K562 (cell line): ENCODE results near the gene GNRHR. TPM values are rescaled to one million over a fixed set of nuclear protein-coding genes. Genes with fewer than 3 reads are reported as not detected.

Experiments used
- ATAC-seq: fragments of 200-7000 bp; cut with Tn5 transposase; 3 replicates; pipeline ENCODE4 v1.9.1; 2020; ENCODE audit warnings: moderate library complexity
- BruUV-seq: library from RNA; stranded (reverse); fragments of 400-500 nt; replicated peaks from 2 replicates; lab custom pipeline; 2021; lab: Mats Ljungman, UMichigan
- CTCF ChIA-PET: fragments of 300-600 bp; formaldehyde crosslinking; extraction: SDS; loops from one replicate; lab custom pipeline; 2021; ENCODE audit warnings: low intra/inter-chr PET ratio; lab: Yijun Ruan, JAX
- POLR2A ChIA-PET: fragments of 300-600, 350-650 bp; sonication (Branson Sonifier 250); formaldehyde crosslinking; extraction: SDS; loops from one replicate; lab custom pipeline; 2021; ENCODE audit warnings: antibody characterized with exemption, inconsistent platforms; lab: Yijun Ruan, JAX
- DNase-seq, 4 experiments: peaks; one replicate each; pipeline versions ENCODE4 v3.0.0 to v3.0.0-alpha.2; 2011 to 2018; ENCODE audit warnings: low spot score in 3 of 4, mixed read lengths in 3 of 4; ENCODE audit errors: extremely low read depth in 1 of 4
- FAIRE-seq: peaks from 2 replicates; lab custom pipeline; 2011; peaks lifted over from hg19 to GRCh38; lab: Jason Lieb, UNC
- H2AFZ ChIP-seq: 2 replicates; pipeline ENCODE4 v1.6.0; 2011; ENCODE audit warnings: low read depth, low read length, control low read depth, inconsistent platforms
- H3K27ac ChIP-seq: fragments of 200-600 bp; 3 replicates; pipeline ENCODE4 v1.8.0; 2011; ENCODE audit warnings: low read depth, mild to moderate bottlenecking, control low read depth, inconsistent platforms, low read length, moderate library complexity, mixed read lengths; ENCODE audit errors: extremely low read depth
- H3K27me3 ChIP-seq, 2 experiments: fragments of 300-600 bp in 1 of 2; 2 replicates in 1 of 2; 3 replicates in 1 of 2; pipeline versions ENCODE4 v1.6.0 to v1.8.0; 2011; ENCODE audit warnings: inconsistent platforms in 2 of 2, low read length in 2 of 2, mild to moderate bottlenecking in 1 of 2, mixed read lengths in 1 of 2, moderate library complexity in 1 of 2; ENCODE audit not compliant: control insufficient read depth in 2 of 2, insufficient read depth in 2 of 2
- H3K36me3 ChIP-seq: fragments of 300-600 bp; 3 replicates; pipeline ENCODE4 v1.8.0; 2011; ENCODE audit warnings: mild to moderate bottlenecking, low read length, inconsistent platforms; ENCODE audit not compliant: control insufficient read depth, insufficient read depth
- H3K4me1 ChIP-seq, 2 experiments: fragments of 200-600 bp in 1 of 2; replicated peaks in 1 of 2; 2 replicates in 1 of 2; 3 replicates in 1 of 2; pipeline versions ENCODE4 v1.5.1 to v1.8.0; 2011; ENCODE audit warnings: inconsistent platforms in 2 of 2, low read length in 2 of 2, mild to moderate bottlenecking in 1 of 2, mixed read lengths in 1 of 2, moderate library complexity in 1 of 2; ENCODE audit not compliant: control insufficient read depth in 2 of 2, insufficient read depth in 2 of 2
- H3K4me2 ChIP-seq: 2 replicates; pipeline ENCODE4 v1.6.1; 2011; ENCODE audit warnings: low read length, control low read depth, inconsistent platforms, mixed read lengths; ENCODE audit not compliant: insufficient read depth
- H3K4me3 ChIP-seq: fragments of 200-600 bp; sonication (generic), shearing (Covaris generic); 2 replicates; pipeline ENCODE4 v1.5.1; 2016; ENCODE audit warnings: control low read depth, inconsistent platforms
- H3K79me2 ChIP-seq: fragments of 200-600 bp; 3 replicates; pipeline ENCODE4 v1.8.0; 2011; ENCODE audit warnings: low read length, inconsistent platforms; ENCODE audit not compliant: control insufficient read depth, insufficient read depth
- H3K9ac ChIP-seq, 2 experiments: 2 replicates each; pipeline versions ENCODE4 v1.6.0 to v1.6.1; 2011; ENCODE audit warnings: low read depth in 2 of 2, low read length in 2 of 2, control low read depth in 1 of 2, inconsistent platforms in 1 of 2, mild to moderate bottlenecking in 1 of 2, mixed read lengths in 1 of 2; ENCODE audit not compliant: insufficient read depth in 1 of 2
- H3K9me1 ChIP-seq: one replicate; pipeline ENCODE4 v1.6.0; 2011; ENCODE audit warnings: inconsistent platforms, mild to moderate bottlenecking, low read length, moderate library complexity; ENCODE audit not compliant: control insufficient read depth, insufficient read depth
- H3K9me3 ChIP-seq: replicated peaks from 2 replicates; pipeline ENCODE4 v1.5.1; 2011; ENCODE audit warnings: low read depth, low read length, inconsistent platforms; ENCODE audit not compliant: control insufficient read depth, insufficient read depth
- H4K20me1 ChIP-seq: replicated peaks from 2 replicates; pipeline ENCODE4 v1.6.1; 2011; ENCODE audit warnings: low read length, inconsistent platforms, mixed read lengths; ENCODE audit not compliant: control insufficient read depth, insufficient read depth
- BCOR ChIP-seq: fragments of 450-650 bp; IDR thresholded peaks from 2 replicates; pipeline ENCODE4 v1.6.1; 2016
- CEBPB ChIP-seq: fragments of 450-650 bp; IDR thresholded peaks from 2 replicates; pipeline ENCODE4 v1.6.1; 2016; ENCODE audit warnings: missing genetic modification characterization, missing compliant biosample characterization
- CEBPG ChIP-seq, 3 experiments: fragments of 200-800 bp in 1 of 3; sonication (Bioruptor generic) in 1 of 3; sonication (generic) in 1 of 3; formaldehyde crosslinking in 1 of 3; IDR thresholded peaks in 2 of 3; conservative IDR thresholded peaks in 1 of 3; 2 replicates each; pipeline versions ENCODE4 v1.6.1 to v1.8.0; 2016 to 2022; ENCODE audit warnings: missing compliant biosample characterization in 2 of 3, missing genetic modification characterization in 2 of 3, mild to moderate bottlenecking in 1 of 3, missing genetic modification reagents in 1 of 3
- CSDE1 ChIP-seq, 2 experiments: fragments of 450-650 bp; IDR thresholded peaks; 2 replicates each; pipeline ENCODE4 v1.6.1; 2016; ENCODE audit warnings: mild to moderate bottlenecking in 1 of 2
- E2F8 ChIP-seq: fragments of 450-650 bp; IDR thresholded peaks from 2 replicates; pipeline ENCODE4 v1.7.1; 2018; ENCODE audit warnings: mild to moderate bottlenecking, low read depth; ENCODE audit not compliant: partially characterized antibody
- MBD2 ChIP-seq: sonication (generic); IDR thresholded peaks from 2 replicates; pipeline ENCODE4 v1.6.1; 2016; ENCODE audit warnings: low read depth, borderline replicate concordance
- PHTF2 ChIP-seq: fragments of 250-450 bp; sonication (Bioruptor Pico); IDR thresholded peaks from 2 replicates; pipeline ENCODE4 v1.5.0; 2021; ENCODE audit warnings: mild to moderate bottlenecking
- RFX1 ChIP-seq: fragments of 450-650 bp; IDR thresholded peaks from 2 replicates; pipeline ENCODE4 v1.6.1; 2016; ENCODE audit warnings: mild to moderate bottlenecking, moderate library complexity
- TAF9B ChIP-seq: fragments of 450-650 bp; IDR thresholded peaks from 2 replicates; pipeline ENCODE4 v1.6.1; 2018; ENCODE audit warnings: mild to moderate bottlenecking; ENCODE audit not compliant: partially characterized antibody
- WGBS: fragments of 100-300 bp; shearing (Covaris generic); methylation state at CpG from one replicate; pipeline ENCODE4 v1.1.6; 2016; ENCODE audit warnings: low coverage, mixed read lengths; ENCODE audit not compliant: insufficient coverage; ENCODE audit errors: missing lambda C conversion rate; 5-methylcytosine and 5-hydroxymethylcytosine counted together
- in situ Hi-C: fragments of 300-500 bp; cut with MboI; formaldehyde crosslinking; loops from 4 replicates; pipeline ENCODE4 v1.15.0; 2018; ENCODE audit warnings: inconsistent platforms, mixed read lengths
- intact Hi-C: fragments of 100-400 bp; cut with micrococcal nuclease; formaldehyde crosslinking; loops from 2 replicates; pipeline ENCODE4 v1.14.2; 2022
- polyA plus RNA-seq, 8 experiments: library from polyadenylated mRNA; depleted of rRNA in 4 of 8; stranded (reverse) in 5 of 8; unstranded in 3 of 8; fragments of >200 nt; fragmentation: Nextera tagmentation in 2 of 8; fragmentation: Illumina TruSeq in 1 of 8; extraction: Ambion mirVana in 2 of 8; extraction: Trizol in 1 of 8; gene quantifications; 2 replicates each; pipeline versions ENCODE4 v1.2.1 to v1.2.3, GENCODE V29; 2011 to 2014; ENCODE audit warnings: inconsistent platforms in 1 of 8, missing spikeins in 1 of 8
- total RNA-seq, 7 experiments: library from RNA; depleted of rRNA in 6 of 7; stranded (reverse); fragments of >200 nt in 6 of 7; fragmentation: Illumina TruSeq in 2 of 7; extraction: Trizol in 2 of 7; gene quantifications; 2 replicates each; pipeline versions ENCODE4 v1.2.1 to v1.2.3, GENCODE V29; 2011 to 2021; ENCODE audit warnings: low replicate concordance in 1 of 7
- TF ChIP-seq, protein P1 (sequence below): sonication (generic); formaldehyde crosslinking; IDR thresholded peaks from 2 replicates; pipeline ENCODE4 v1.8.0; 2023; ENCODE audit warnings: missing genetic modification reagents, mild to moderate bottlenecking, borderline replicate concordance

Gene GNRHR
- total and polyA plus RNA-seq, 9 of the 15 experiments (the other 6 are each of a cell fraction or from before 2014, with no cell fraction given) = 0.06 to 0.13 TPM; not detected in 7

DNA sequence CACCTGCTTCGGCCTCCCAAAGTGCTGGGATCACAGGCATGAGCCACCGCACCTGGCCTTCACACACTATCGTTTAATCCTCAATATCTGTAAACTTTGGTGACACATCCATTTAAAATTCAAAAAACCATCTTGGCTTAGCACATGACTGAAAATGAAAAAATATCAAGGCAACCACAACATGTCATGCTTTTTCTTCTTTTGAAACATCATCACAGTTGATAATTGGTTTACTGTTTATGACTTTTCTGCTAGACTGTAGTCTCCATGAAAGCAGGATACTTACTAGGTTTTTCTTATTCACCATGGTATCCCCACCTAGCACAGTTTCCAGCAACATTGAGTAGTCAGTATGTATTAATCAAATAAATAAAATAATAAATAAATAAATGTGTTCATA is 11.0 kb downstream of the GNRHR start (continued):
- TF ChIP-seq E2F8 (no peak), RFX1 (no peak)

DNA sequence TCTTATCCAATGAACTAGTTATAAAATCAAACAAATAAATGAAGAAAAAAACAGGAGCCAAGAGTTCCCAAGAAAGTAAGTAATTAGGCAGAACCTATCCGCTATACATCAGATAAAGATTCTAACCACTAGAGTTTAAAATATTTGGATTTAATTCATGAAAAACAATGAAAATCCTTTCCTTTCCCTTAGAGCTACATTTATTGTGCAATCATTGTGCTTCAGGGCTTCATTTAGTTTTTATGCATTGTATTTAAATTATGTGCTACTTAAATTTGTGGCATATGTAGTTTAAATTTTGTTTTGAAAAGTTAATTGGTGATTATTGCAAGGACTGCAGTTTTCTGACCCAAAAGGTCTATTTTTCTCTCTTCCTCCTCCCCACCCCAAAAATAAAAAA is 17.9 kb downstream of the GNRHR start:
- H3K4me2 ChIP-seq = no peak overlapping the region
- no peak overlapping the region for H3K4me3 ChIP-seq
- DNase-seq = no peak
- H3K4me1 ChIP-seq = no peaks in the 10 kb centered on the region
- no peaks in the 10 kb centered on the region for H3K36me3 ChIP-seq
- intact Hi-C loops = loop anchor here (10.0 kb wide), 1 partner anchor 439 kb away; no protein-coding TSS in a partner anchor
- H3K79me2 ChIP-seq = no peaks in the 10 kb centered on the region
- H3K27ac ChIP-seq = no peak overlapping the region
- TF ChIP-seq, protein P1, sequence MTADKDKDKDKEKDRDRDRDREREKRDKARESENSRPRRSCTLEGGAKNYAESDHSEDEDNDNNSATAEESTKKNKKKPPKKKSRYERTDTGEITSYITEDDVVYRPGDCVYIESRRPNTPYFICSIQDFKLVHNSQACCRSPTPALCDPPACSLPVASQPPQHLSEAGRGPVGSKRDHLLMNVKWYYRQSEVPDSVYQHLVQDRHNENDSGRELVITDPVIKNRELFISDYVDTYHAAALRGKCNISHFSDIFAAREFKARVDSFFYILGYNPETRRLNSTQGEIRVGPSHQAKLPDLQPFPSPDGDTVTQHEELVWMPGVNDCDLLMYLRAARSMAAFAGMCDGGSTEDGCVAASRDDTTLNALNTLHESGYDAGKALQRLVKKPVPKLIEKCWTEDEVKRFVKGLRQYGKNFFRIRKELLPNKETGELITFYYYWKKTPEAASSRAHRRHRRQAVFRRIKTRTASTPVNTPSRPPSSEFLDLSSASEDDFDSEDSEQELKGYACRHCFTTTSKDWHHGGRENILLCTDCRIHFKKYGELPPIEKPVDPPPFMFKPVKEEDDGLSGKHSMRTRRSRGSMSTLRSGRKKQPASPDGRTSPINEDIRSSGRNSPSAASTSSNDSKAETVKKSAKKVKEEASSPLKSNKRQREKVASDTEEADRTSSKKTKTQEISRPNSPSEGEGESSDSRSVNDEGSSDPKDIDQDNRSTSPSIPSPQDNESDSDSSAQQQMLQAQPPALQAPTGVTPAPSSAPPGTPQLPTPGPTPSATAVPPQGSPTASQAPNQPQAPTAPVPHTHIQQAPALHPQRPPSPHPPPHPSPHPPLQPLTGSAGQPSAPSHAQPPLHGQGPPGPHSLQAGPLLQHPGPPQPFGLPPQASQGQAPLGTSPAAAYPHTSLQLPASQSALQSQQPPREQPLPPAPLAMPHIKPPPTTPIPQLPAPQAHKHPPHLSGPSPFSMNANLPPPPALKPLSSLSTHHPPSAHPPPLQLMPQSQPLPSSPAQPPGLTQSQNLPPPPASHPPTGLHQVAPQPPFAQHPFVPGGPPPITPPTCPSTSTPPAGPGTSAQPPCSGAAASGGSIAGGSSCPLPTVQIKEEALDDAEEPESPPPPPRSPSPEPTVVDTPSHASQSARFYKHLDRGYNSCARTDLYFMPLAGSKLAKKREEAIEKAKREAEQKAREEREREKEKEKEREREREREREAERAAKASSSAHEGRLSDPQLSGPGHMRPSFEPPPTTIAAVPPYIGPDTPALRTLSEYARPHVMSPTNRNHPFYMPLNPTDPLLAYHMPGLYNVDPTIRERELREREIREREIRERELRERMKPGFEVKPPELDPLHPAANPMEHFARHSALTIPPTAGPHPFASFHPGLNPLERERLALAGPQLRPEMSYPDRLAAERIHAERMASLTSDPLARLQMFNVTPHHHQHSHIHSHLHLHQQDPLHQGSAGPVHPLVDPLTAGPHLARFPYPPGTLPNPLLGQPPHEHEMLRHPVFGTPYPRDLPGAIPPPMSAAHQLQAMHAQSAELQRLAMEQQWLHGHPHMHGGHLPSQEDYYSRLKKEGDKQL (CRISPR knock-in tag) = no peak
- no peak for TF ChIP-seq CEBPG (CRISPR knock-in tag; IDR thresholded peaks at IDR 0.05)
- TF ChIP-seq CEBPG (tag; conservative IDR thresholded peaks at IDR 0.05 in 1 of 2, IDR thresholded peaks at IDR 0.05 in 1 of 2) = peak in 1 of 2 experiments; percentile 66; a peak in 2 of 4 replicates
- no peak for TF ChIP-seq BCOR
- no peak for TF ChIP-seq MBD2
- TF ChIP-seq CEBPB = peak; percentile 70
- TF ChIP-seq PHTF2 (CRISPR knock-in tag) = no peak
- TF ChIP-seq CSDE1 (IDR thresholded peaks at IDR 0.05) = no peak
- no peak for TF ChIP-seq TAF9B
- ATAC-seq = no peak
- CTCF ChIA-PET = no interaction called here
- POLR2A ChIA-PET = no interaction called here
- in situ Hi-C loops = no loop called here
- no peak overlapping the region for H2AFZ ChIP-seq
- no TSS peak for BruUV-seq
- FAIRE-seq = no peak
- H3K27me3 ChIP-seq = no peaks in the 10 kb centered on the region
- H3K9me1 ChIP-seq = no peaks in the 10 kb centered on the region
- no peaks in the 10 kb centered on the region for H3K9me3 ChIP-seq
- H3K9ac ChIP-seq = no peak overlapping the region
- 100% methylated on average over 1 of the region's 1 CpG for WGBS
- H4K20me1 ChIP-seq = no peaks in the 10 kb centered on the region
